ENCODE data around the gene GALNT15. TPM values are rescaled to one million over a fixed set of nuclear protein-coding genes. Genes with fewer than 3 reads are reported as not detected.

GALNT15 gene
- total and polyA plus RNA-seq, 2 donors from 2014 or later: 5.5 to 39.9 TPM

- Histone ChIP-seq H3K4me1 (ENCODE audit: control insufficient read depth in 2 of 3, insufficient read depth in 2 of 3, low read depth in 1 of 3, low read length in 3 of 3) (no peaks in the 10 kb centered on the region), H3K27me3 (ENCODE audit: control insufficient read depth, insufficient read depth, low read length) (no peaks in the 10 kb centered on the region), H3K27ac (ENCODE audit: low read depth in 2 of 2, low read length in 2 of 2) (no peak overlapping the region), H3K36me3 (ENCODE audit: control insufficient read depth in 2 of 3, insufficient read depth in 3 of 3, low read length in 3 of 3) (no peaks in the 10 kb centered on the region), H3K4me3 (ENCODE audit: low read length in 3 of 3) (no peak overlapping the region), H3K9me3 (ENCODE audit: control insufficient read depth in 2 of 3, insufficient read depth in 1 of 3, low read length in 3 of 3) (no peaks in the 10 kb centered on the region), H3K9ac (ENCODE audit: low read length in 3 of 3) (no peak overlapping the region)
- FAIRE-seq (no peak), DNase-seq (no peak)
- intact Hi-C loops (cut with DNase I): no loop called here
- TF ChIP-seq CTCF (IDR thresholded peaks at IDR 0.05; ENCODE audit: borderline replicate concordance, extremely low read depth, insufficient read depth): no peak
Measured at GRCh38 chr3:16219777-16220176, 45.3 kb downstream of the GALNT15 start.

- Histone ChIP-seq H3K27ac (ENCODE audit: low read depth in 2 of 2, low read length in 2 of 2) (no peak overlapping the region), H3K9ac (ENCODE audit: low read length in 3 of 3) (no peak overlapping the region), H3K9me3 (ENCODE audit: control insufficient read depth in 2 of 3, insufficient read depth in 1 of 3, low read length in 3 of 3) (no peaks in the 10 kb centered on the region), H3K27me3 (ENCODE audit: control insufficient read depth, insufficient read depth, low read length) (no peaks in the 10 kb centered on the region), H3K4me1 (ENCODE audit: control insufficient read depth in 2 of 3, insufficient read depth in 2 of 3, low read depth in 1 of 3, low read length in 3 of 3) (no peaks in the 10 kb centered on the region), H3K4me3 (ENCODE audit: low read length in 3 of 3) (no peak overlapping the region), H3K36me3 (ENCODE audit: control insufficient read depth in 2 of 3, insufficient read depth in 3 of 3, low read length in 3 of 3) (no peaks in the 10 kb centered on the region)
- intact Hi-C loops (cut with DNase I): no loop called here
- no peak for TF ChIP-seq CTCF (IDR thresholded peaks at IDR 0.05; ENCODE audit: borderline replicate concordance, extremely low read depth, insufficient read depth)
- FAIRE-seq (no peak), DNase-seq (no peak)
Measured at GRCh38 chr3:16221990-16222389, 47.5 kb downstream of the GALNT15 start.

GRCh38 chr3:16222547-16222946 is 48.1 kb downstream of the GALNT15 start:
- intact Hi-C loops (cut with DNase I): no loop called here
- FAIRE-seq (no peak), DNase-seq (no peak)
- Histone ChIP-seq H3K36me3 (ENCODE audit: control insufficient read depth in 2 of 3, insufficient read depth in 3 of 3, low read length in 3 of 3) (no peaks in the 10 kb centered on the region), H3K4me1 (ENCODE audit: control insufficient read depth in 2 of 3, insufficient read depth in 2 of 3, low read depth in 1 of 3, low read length in 3 of 3) (no peaks in the 10 kb centered on the region), H3K9me3 (ENCODE audit: control insufficient read depth in 2 of 3, insufficient read depth in 1 of 3, low read length in 3 of 3) (no peaks in the 10 kb centered on the region), H3K9ac (ENCODE audit: low read length in 3 of 3) (no peak overlapping the region), H3K27me3 (ENCODE audit: control insufficient read depth, insufficient read depth, low read length) (no peaks in the 10 kb centered on the region), H3K4me3 (ENCODE audit: low read length in 3 of 3) (no peak overlapping the region), H3K27ac (ENCODE audit: low read depth in 2 of 2, low read length in 2 of 2) (no peak overlapping the region)
- TF ChIP-seq CTCF (IDR thresholded peaks at IDR 0.05; ENCODE audit: borderline replicate concordance, extremely low read depth, insufficient read depth): no peak

DNA sequence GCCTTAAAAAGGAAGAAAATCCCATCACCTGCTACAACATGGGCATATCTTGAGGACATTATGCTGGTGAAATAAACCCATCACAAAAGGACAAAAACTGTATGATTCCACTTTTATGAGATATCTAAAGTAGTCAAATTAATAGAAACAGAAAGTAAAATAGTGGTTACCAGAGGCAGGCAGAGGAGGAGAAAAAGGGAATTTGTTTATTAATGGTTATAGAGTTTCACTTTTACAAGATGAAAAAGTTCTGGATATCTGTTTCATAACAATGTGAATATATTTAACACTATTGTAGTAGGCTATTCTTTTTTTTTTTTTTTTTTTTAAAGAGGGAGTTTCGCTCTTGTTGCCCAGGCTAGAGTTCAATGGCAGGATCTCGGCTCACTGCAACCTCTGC is 49.8 kb downstream of the GALNT15 start:
- intact Hi-C loops (cut with DNase I): no loop called here
- FAIRE-seq (no peak), DNase-seq (no peak)
- Histone ChIP-seq H3K9ac (ENCODE audit: low read length in 3 of 3) (no peak overlapping the region), H3K9me3 (ENCODE audit: control insufficient read depth in 2 of 3, insufficient read depth in 1 of 3, low read length in 3 of 3) (no peaks in the 10 kb centered on the region), H3K36me3 (ENCODE audit: control insufficient read depth in 2 of 3, insufficient read depth in 3 of 3, low read length in 3 of 3) (no peaks in the 10 kb centered on the region), H3K4me1 (ENCODE audit: control insufficient read depth in 2 of 3, insufficient read depth in 2 of 3, low read depth in 1 of 3, low read length in 3 of 3) (no peaks in the 10 kb centered on the region), H3K4me3 (ENCODE audit: low read length in 3 of 3) (no peak overlapping the region), H3K27me3 (ENCODE audit: control insufficient read depth, insufficient read depth, low read length) (no peaks in the 10 kb centered on the region), H3K27ac (ENCODE audit: low read depth in 2 of 2, low read length in 2 of 2) (no peak overlapping the region)
- no peak for TF ChIP-seq CTCF (IDR thresholded peaks at IDR 0.05; ENCODE audit: borderline replicate concordance, extremely low read depth, insufficient read depth)
